Suppressor macrophage (primary cell): ENCODE data around the gene MRPL30.

Source experiments
- DNase-seq, 4 experiments: peaks; one replicate each; pipeline ENCODE4 v3.0.0-alpha.2; 2020 to 2022
- total RNA-seq, 17 experiments: gene quantifications; one replicate each; lab custom pipeline; 2026; ENCODE audit warnings: mixed read lengths in 6 of 17, inconsistent platforms in 3 of 17; lab: John Stamatoyannopoulos, UW

MRPL30 gene
- total RNA-seq, result 11.7 to 42.2 (median 28.4) reads per million in 17 experiments

DNA sequence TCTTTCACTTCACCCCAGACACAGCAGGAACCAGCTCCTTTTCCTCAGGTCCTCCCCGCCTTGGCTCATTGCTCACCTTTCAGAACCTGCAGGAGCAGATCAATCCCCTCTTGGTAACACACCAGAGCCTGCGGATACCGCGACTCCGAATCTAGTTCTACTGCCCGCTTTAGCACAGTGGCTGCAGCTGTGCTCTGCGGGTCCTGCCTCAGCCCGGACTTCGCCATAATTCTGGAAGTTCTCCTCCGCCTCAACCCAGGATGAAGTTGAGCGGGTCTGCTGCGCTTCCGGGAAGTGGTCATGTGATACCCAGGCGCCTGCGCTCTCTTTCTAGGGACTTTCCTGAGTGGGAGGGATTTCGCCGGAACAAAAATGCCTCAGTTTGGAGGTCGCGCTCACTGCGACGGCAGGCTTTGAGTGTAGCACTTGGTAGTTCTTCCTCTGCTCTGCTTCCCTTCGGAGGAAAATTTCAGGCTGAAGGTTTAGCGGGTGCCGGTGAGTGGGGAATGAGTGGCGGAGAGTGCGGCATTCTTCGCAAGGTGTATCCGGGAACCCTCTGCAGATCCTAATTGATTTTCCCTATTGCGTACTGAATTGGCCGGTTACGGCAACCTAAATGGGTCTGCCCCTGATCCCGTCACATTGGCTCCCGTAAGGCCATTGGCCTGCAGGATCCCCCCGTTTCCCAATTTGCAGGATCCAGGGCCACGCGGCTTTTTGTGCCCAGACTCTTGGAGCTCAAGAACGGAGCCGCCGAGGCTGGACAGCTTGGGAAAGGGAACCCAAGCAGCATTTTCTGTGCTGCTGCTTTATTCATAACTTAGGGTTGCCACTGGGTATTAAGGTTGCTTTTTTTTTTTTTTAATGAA lies at the start of gene MRPL30, which contains the start of gene MITD1:
MRPL30 (plus strand) TSS at position 430 of the 869 bp plus-strand sequence. CDS start 5,020 bp downstream, outside the sequence.
MITD1 (minus strand) TSS at position 304 of the 869 bp plus-strand sequence; CDS start at position 227, 77 bp downstream.
- peak; percentile 95 to 97 (median 96) for DNase-seq

DNA sequence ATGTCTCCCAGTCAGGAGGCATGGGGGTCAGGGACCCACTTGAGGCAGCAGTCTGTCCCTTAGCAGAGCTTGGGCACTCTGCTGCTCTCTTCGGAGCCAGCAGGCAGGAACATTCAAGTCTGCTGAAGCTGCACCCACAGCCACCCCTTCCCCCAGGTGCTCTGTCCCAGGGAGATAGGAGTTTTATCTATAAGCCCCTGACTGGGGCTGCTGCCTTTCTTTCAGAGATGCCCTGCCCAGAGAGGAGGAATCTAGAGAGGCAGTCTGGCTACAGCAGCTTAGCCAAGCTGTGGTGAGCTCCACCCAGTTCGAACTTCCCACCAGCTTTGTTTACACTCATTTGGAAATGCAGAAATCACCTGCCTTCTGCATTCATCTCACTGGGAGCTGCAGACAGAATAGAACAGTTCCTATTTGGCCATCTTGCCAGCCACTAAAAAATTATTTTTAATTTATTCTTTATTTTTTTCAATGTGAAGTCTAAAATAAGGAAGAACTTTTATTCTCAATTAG lies 45.9 kb upstream of the MRPL30 start:
- peak in 1 of 4 experiments; percentile 17 for DNase-seq

DNA sequence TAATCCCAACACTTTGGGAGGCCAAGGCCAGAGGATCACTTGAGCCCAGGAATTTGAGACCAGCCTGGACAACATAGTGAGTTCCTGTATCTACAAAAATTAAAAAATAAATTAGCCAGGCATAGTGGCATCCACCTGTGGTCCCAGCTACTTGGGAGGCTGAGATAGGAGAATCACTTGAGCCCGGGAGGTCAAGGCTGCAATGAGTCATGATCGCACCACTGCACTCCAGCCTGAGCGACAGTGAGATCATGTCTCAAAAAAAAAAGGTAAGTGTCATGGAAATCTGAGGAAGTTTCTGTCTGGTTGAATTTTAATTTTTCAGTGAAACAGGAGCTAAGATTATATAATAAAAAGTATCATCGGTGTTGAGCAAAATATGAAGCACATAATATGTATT lies 42.0 kb upstream of the MRPL30 start:
- DNase-seq, result no peak

DNA sequence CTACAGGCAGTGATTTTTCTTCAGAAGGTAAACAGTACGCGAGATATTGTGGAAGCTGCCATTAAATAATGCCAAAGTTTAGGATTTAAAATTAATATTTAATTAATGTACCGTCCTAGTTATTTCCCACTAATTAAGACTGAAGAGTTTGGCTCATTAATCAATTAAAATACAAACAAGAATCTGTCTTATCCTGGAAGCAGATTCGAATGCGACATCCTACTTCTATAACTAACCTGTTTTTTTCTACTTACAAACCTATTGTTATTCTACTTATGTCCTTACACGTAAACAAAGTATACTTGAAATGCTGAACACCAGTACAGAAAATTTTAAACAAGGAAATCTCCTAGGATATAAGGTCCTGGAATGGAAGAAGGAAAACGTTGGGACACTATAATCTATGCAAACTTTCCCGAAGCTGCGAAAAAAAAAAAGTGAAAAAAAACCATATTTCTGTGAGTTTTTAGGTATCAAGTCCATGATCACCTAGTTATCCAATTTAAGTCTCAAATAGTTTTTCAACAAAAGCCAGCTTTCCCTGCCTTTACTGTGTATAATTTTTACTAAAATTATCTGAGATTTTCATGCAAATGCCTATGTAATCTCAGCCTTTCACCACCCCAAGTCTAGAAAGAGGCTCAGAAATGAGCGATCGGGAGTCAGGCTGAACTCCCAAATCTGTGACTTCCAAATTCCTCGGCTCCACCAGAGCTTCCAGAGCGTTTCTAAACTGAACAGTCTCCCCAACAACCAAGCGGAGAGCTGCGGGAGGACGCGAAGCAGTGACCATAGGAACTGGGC lies 40.7 kb upstream of the MRPL30 start:
- no peak for DNase-seq

DNA sequence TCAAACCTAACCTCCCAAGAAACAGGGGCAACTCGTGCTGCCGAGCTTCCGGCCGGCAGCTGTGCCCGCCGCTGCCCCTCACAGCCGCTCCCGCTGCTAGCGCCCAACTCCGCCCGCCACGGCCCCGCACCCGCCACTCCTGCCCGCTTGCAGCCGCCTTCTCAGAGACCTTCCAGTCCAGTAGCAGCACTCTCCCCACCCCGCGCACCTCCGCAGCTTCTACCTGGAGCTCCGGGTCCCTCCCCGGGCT lies 40.2 kb upstream of the MRPL30 start:
- peak; percentile 42 to 76 (median 60) for DNase-seq

DNA sequence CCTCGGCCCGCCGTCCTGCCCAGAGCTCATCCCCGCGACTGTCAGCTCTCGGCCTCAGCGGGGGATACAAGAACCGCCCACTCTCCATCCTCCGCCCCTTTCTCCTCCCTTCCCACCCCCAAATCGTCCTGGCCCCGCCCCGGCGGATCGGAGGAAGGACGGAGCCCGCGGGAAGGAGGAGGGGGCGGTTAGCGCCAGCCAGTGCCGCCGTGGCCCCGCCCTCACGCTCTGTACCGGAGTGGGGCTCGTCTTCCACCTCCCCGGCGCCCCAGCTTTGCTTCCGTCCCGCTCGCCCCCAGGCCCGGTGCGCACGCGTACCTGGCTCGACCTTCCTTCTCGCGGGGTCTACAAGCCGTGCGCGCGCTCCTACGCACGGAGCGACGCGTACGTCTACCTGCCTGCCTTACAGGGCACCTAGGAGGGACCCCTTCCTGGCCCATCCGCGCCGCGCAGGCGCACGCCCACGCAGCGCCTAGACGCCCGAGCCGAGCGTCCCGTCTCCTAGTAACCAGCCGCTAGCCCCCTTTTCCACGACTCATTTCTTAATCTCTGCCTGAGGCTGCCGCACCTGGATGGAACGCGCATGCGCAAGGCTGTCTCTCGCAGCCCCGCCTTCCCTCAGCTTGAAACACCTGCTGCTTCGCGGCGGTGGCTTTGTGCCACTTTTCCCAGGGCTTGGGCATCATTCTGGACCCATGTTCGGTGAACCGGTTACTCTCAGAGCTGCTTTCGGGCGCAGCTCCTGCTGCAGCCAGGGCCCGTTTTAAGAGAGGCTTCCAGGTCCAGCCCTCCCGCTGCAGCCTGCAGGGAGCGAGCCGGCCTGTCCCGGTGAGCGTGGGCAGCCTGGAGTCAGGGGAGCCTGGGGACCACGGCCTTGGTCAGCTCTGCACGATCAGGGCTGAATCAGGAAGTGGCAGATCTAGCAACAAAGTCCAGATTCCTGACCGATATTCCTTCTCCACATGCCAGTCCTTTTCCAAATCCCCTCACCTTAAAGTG lies 39.6 kb upstream of the MRPL30 start, which contains the start of gene C2orf15:
C2orf15 (plus strand) TSS at position 598 of the 999 bp plus-strand sequence. CDS start 8,852 bp downstream, outside the sequence.
- peak; percentile 88 to 97 (median 93) for DNase-seq

DNA sequence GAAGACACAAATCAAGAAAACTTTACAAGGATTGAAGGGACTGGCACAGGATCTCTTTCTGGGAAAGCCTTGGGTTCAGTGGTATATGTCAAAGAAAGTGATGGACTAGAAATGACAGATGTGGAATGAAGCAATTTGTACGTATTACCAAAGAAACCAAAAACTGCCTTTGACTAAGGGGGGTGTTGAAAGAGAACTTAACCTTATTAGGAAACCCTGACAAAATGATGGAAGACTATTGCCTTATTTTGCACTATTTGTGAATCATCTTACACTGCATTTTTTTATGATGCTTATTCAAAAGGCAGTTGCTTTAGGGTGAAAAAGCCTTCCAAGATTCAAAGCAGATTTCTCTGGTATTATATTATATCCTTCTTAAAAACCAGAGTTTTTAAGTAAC lies 30.3 kb upstream of the MRPL30 start:
- peak; percentile 12 to 79 (median 44) for DNase-seq

DNA sequence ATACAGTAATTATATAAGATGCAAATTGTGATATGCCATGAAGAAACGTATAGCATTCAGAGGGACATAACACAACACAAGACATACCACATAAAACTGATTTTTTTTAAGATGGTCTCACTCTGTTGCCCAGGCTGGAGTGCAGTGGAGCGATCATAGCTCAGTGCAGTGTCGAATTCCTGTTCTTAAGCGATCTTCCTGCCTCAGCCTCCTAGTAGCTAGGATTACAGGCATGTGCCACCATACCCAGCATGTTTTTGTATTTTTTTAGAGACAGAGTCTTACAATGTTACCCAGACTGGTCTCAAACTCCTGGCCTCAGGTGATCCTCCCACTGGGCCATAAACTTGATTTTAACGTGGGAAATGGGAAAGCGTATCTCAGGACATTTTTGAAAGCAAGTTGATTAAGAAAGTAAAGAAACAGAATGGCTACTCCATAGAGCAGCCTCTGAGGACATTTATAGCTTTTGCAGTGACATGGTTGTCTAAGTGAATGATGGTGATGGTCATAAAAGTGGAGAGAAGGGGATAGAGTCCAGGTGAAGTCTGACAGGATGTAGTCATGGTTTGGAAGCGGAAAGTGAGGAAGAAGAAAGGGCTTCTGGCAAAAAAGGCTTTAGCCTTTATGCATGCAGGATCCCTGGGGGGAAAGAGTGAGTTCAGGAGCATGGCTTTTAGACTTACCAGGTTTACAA lies 28.6 kb upstream of the MRPL30 start:
- no peak for DNase-seq

DNA sequence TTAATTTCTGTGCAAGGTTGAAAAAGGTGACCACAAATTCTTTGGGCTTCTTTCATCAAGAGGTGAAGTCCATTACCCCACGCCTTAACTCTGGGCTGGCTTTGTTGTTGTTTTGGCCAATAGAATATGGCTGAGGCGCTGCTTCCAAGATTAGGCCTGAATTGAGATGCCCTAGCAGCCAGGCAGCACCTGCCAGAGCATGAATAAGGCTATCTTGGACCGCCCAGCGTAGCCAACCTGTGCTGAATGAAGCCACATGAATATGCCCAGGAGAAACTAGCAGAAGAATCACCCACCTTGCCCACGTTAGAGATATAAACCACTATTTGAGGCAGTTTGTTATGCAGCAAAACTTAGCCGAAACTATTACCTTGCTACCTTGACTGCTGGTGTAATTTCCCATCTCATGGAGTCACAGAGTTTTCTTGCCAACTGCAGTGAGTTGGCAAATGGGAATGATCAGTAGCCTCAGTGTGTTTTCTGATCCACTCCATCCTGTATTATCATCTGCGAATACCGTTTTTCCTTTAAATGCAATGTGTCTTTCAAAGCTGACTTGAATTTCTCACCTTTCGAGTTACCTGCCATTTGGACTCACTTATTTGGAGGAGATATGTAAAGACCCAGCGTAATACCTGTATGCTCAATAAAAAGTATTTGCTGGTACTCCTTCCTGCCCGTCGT lies 26.9 kb upstream of the MRPL30 start:
- no peak for DNase-seq

DNA sequence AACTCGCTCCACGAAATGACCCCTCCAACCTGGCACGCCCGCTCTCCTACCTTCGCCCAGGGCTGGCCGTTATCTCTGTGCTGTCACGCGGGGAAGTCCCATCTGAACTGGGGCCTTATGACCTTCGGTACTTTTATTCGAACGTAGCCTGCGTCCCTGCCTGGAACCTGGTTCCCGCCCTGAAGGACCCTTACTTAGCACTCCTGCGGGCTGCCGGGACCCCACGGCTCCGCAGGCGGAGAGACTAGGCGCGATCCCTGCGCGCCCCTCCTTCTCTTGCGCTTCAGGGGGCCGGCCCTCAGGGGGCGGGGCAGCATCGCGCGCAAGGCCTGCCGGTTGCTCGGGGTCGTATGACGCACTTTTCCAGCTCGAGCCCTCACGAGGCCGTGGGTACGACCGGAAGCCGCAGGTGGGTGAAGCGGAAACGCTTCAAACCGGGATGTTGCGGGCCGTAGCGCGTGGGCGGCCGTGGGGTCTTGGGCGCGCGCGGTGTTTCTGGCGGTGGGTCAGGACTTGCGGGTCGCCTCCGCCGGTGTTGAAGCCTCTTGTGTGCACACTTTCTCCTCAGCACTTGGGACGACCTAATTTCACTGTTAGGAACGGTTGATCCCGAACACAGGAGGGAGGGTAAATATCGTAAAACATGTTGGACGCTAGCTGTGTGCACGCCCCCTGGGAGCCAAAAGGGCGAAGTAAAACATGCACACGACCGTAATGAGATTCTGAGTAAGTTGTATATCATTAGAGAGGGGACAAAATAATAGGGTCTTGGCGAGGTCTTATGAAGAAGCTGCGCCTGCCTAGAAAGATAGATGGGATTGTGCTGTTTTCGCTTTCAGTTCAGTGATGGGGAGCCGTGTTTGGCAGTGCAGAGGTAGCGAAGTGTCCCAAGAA lies 26.1 kb upstream of the MRPL30 start, which contains the start of the genes LIPT1 and TSGA10:
LIPT1 (plus strand) TSS at position 325 of the 894 bp plus-strand sequence. CDS start 6,991 bp downstream, outside the sequence.
TSGA10 (minus strand) TSS at position 300 of the 894 bp plus-strand sequence. CDS start 45,503 bp downstream, outside the sequence.
- DNase-seq, result peak; percentile 90 to 95 (median 93)

DNA sequence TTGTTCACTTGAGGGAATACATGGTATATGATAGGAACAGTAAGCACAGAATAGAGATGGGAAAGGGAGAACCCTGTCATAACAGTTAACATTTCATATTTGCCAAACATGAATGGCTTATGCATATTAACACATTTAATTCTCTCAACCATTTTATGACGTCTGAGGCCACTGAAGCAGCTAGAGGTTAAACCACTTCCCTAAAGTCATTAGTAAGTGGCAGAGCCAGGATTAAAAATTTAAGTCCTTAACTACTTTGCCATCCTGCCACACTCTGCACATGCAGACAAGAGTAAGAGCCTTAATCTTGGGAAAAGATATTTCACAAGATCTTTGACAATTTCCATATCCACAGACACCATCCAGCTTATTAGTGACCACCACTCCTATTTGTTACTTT lies 24.1 kb upstream of the MRPL30 start:
- DNase-seq, result peak in 2 of 4 experiments; percentile 22 to 30

DNA sequence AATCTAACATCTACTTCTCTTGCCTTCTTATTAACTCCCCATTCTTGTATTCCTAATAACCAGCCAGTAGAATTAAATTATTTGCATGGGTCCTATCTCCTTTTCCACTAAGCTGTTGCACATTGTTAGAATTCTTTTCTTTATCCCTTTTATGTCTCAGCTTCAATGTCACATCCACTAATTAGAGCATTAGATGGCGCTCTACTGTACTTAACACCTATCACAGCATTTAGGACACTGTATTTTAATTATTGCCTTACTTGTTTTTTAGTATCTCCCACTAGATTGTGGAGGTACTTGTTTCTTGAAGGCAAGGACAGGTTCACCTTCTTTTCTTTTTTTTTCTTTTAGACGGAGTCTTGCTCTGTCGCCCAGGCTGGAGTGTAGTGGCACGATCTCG lies 22.4 kb upstream of the MRPL30 start:
- no peak for DNase-seq

DNA sequence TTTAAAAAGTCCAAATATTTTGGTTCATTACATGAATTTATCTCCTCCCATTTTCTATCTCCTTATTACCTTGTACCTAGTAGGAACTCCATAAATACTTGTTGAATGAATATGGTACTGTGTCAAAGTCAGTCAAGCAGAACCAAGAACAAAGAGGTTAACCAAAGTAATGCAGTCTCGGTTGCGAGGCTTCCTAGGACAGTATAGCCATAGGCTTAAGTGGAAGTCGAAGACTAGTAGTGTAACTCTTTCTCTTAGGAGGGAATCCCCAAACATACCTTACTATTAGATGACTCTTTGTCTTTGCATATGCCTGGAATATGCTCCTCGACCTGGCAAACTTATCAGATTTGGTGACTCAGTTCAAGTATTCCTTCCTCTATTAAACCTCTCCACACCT lies 21.4 kb upstream of the MRPL30 start:
- no peak for DNase-seq

DNA sequence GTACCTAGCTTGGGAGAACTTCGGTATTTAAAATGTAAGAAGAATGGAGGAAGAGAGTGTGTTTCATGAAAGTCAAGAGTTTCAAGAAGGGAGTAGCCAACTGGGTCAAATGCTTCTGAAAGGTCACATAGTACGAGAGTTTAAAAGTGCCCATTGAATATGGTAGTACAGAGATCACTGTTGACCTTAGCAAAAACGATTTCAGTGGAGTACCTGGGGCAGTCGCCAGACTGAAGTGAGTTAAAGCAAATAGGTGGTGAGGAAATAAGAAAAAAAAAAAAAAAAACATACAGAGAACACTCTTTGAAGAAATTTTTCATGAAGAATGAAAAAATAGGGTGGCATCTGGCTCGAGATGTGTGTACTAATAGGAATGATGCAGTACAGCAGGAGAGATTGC lies 14.8 kb upstream of the MRPL30 start:
- no peak for DNase-seq

DNA sequence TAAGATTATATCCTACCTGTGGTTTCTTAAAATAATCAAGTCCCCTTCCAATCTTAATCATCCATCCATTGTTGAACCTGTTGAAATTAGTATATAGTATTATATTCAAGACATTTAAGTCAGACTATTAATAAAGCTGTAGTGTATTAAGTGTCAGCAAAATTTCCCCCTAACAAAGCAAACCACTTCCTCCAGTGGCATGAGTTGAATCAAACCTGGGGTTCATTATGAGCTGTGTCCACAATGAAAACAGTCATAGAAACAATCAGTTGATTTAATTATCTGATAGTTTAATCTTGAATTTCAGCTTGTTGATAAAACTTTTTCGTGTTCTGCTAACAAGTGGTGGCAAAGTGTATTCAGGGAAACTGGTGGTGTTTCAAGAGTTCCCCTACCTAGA lies 11.4 kb upstream of the MRPL30 start:
- no peak for DNase-seq

DNA sequence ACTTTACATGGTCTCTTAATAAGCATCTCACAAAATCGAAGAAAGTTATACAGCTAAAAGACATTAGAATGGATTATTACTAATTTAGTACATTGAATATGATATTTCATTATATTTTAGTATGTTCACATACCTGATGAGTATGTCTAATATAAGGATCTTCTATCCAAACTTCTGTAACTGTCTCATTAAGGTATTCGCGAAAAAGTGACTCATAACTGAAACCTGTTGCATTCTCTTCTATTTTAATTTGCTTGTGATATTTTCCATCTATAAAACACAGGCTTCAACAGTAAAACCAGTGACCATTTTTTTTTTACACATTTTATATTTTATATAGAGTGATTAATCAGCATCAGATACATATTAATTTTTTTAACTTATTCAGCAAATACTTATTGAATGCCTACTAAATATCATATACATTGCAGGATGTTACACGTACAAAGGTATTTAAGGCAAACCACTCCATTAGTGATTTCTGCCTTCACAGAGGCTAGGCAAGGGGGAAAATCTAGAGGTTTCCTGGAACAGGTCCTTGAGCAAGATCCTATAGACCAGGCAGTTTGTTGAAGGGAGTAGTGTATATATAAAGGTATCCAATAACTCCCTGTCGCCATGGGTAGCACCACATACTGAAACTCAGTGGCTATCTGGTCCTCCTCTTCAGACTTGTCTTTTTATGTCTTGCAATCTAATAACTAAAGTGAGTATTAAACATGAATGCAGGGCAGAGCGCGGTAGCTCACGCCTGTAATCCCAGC lies 9.4 kb upstream of the MRPL30 start:
- no peak for DNase-seq

DNA sequence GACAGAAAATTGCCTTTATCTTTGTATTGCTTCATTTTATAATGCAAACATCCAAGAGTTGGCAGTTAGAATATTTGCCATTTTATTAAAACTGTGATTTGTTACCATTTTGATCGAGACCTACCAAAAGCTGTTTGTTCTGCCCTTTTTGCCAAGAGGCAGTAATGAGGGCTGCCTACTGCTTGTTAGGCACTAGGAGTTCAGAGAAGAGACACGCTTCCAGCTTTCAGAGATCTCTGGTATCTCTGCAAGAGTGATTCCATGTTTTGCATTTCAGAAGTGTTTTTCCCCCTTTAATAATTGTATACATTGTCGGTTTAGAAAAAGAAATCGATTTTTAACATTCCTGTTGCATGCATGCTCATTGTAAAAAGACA lies 628 bp downstream of the MRPL30 start:
- peak in 3 of 4 experiments; percentile 4 to 27 (median 5) for DNase-seq

DNA sequence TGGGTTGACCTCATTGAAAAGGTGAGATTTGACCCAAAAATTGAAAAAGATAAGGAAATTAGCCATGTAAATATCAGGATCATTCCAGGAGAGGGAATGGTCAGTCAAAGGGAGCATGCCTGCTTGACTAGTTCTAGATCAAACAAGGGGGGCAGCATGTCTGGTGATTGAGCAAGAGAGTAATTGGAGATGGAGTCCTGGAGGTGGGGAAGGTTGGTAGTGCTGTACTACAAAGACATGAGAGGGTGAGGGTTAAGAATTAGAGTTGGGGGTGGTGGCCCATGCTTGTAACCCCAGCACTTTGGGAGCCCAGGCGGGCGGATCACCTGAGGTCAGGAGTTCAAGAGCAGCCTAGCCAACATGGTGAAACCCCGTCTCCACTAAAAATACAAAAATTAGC lies 2.0 kb downstream of the MRPL30 start:
- DNase-seq, result no peak
